HG02840 (cell line): Measurements from ENCODE around the gene LRRC71.

ENCODE experiments used
- ATAC-seq: cut with Tn5 transposase; IDR thresholded peaks from one replicate; pipeline ENCODE4 v1.9.1; 2021; ENCODE audit warnings: mild to moderate bottlenecking, moderate library complexity, moderate number of reproducible peaks; ENCODE audit not compliant: unreplicated experiment, low FRiP score

Gene LRRC71

DNA sequence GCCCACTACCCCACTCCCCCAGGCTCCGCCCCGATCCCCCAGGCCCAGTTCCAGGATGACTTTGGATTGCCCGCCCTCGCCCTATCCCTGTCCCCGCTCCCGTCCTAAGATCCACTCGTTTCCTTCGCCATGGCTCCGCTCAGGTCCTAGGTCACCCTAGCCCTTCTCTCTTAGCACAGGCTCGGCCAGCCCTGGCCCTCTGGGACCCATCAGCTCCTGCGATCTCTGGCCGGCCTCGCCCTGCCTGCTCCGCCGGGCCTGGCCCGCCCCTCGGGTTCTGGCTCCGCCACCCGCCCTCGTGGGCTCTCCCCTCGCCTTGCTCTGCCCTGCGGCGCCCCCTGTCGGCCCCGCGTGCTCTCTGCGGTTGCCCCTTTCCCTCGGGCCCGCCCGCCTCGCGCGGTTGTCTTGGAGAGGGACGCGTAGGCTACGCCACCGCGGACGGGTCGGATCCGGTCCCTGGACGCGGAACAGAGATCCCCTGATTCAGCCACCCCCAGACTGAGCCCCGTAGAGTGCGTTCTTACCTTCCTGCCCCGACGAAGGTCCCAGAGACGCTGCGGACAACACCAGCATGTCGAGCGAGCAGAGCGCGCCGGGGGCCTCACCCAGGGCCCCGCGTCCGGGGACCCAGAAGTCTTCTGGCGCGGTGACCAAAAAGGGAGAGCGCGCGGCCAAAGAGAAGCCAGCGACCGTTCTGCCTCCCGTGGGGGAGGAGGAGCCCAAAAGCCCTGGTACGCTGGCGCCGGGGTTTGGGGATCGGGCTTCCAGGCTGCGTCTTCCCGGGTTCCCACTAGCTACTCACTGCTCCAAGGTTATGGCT lies at the start of gene LRRC71:
Gene LRRC71, plus strand, starts transcription at position 400 of the 820 bp plus-strand sequence. Its CDS starts 172 bp downstream, at position 572.
- no peak for ATAC-seq

DNA sequence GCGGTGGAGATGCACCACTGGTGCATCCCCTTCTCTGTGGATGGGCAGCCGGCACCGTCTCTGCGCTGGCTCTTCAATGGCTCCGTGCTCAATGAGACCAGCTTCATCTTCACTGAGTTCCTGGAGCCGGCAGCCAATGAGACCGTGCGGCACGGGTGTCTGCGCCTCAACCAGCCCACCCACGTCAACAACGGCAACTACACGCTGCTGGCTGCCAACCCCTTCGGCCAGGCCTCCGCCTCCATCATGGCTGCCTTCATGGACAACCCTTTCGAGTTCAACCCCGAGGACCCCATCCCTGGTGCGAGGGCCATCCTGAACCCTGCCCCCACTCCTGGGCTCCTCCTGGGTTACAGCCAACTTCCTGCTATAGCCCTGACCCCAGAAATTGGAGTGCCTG lies 46.8 kb upstream of the LRRC71 start:
- ATAC-seq = no peak

DNA sequence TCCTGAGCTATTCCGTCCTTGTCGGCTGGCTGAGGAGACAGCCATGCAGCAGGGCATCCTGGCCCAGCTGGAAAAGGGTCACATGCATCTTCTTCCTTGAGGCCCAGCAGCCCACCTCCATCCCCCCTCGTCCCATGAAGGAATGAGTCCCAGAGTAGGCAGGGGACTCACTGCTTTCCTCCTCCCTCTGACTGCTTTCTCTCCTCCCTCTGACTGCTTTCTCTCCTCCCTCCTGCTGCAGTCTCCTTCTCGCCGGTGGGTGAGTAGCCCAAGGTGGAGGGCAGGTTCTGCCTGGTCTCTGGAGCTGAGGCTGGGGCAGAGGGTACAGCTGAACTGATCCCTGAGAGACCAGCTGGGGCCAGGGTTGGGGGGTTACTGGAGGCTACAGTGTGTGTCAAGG lies 46.3 kb upstream of the LRRC71 start:
- no peak for ATAC-seq

DNA sequence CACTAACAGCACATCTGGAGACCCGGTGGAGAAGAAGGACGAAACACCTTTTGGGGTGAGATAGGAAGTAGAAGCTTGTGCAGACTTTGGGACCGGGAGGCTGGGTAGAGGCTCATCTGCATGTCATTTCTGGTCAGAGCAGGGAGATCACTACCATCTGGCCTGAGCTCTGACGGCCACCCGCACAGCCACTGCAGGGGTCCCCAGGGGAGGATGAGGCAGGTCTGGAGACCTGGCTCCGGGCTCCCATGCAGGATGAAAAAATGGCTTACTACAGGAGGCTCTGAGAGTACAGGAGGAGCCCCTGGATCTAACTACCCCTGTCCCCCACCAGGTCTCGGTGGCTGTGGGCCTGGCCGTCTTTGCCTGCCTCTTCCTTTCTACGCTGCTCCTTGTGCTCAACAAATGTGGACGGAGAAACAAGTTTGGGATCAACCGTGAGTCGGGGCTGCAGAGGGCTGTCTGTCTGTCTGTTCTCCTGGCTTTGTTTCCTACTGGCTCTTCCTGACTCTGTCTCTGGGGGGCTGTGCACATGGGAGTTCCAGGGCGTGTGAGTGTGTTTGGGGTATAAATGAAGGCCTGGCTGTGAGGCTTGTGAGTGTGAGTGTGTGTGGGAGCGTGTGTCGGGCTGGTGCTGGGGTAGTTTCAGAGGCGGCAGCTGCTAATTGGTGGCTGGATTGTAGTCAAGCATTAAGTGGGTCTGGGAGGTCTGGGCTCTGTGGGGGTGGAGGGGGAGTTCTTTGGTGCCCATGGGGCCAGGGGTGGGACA lies 45.7 kb upstream of the LRRC71 start:
- ATAC-seq = no peak

- no peak for ATAC-seq
These were observed 45.2 kb upstream of the LRRC71 start for GRCh38 chr1:156875341-156875615.

GRCh38 chr1:156876281-156876680 lies 44.2 kb upstream of the LRRC71 start:
- no peak for ATAC-seq

DNA sequence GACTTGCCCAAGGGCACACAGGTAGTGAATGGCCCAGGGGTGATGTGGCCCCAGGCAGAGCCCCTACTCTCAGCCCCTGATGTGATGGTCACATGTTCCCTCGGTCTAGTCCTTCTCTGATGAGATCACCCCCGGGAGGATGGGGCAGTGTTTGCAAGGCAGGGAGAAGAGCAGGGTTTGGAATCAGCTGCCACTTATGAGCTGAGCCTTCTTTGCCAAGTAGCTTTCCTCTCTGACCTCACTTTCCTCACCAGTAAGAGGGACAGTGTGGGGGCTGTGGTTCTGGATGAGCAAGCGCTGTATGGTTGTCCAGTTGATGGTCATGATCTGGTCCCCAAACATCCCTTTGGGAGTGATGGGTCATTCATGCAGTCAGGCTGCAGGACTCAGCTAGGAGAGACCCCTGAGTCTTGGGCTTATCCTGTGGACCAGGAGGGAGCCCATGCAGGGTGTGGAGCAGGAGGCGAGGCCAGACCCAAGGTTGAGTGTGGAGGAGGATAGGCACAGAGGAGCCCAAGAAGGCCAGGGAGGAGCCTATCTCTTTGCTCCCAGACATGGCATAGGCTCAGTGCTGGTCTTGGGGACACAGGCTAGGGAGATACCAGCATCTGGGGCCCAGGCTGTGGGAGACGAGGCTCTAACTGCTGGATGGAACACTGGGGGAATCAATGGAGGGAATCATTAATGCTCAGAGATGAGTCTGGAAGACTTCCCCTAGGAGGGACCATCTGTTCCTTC lies 42.8 kb upstream of the LRRC71 start:
- no peak for ATAC-seq

DNA sequence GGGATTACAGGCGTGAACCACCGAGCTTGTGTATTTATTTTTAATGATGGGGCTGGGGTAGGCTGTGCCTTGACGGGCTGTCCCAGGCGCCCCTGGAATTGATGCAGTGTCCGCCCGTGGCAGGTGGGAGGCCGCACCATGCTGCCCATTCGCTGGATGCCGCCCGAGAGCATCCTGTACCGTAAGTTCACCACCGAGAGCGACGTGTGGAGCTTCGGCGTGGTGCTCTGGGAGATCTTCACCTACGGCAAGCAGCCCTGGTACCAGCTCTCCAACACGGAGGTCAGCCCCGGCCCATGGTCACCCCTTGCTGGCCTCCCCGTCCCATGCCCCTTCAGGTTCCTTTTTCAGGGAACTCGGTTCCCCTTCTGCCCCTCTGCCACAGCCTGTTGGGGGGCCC lies 40.6 kb upstream of the LRRC71 start:
- no peak for ATAC-seq

- ATAC-seq = no peak
These were observed 40.0 kb upstream of the LRRC71 start for GRCh38 chr1:156880473-156880872.

DNA sequence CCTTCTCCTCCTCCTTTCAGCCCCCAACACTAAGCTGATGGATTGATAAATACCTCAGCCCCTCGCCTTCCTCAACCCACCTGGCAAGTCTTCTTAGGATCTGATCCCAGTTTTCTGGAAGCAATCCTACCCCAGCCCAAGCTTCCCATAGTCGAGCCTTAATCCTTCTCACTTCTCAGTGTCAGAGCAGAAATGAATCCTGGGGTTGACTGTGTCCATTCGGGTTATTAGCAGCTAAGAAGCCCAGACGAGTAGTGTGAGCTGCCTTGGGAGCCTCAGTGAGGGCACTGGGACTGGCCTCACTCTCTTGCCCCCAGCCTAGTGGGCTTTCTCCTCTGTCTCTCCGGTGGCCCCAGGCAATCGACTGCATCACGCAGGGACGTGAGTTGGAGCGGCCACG lies 39.3 kb upstream of the LRRC71 start:
- no peak for ATAC-seq

DNA sequence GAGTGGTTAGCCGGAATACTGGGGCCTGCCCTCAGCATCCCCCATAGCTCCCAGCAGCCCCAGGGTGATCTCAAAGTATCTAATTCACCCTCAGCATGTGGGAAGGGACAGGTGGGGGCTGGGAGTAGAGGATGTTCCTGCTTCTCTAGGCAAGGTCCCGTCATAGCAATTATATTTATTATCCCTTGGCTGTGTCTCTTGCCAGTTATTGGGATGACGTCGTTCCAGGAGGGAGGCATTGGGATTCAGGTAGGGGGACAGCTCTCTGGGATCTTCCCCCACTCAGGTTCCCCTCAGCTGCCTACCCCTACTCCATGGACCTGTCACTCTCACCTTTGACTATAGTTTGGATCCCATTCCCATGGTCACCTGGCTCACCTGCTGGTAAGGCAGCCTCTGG lies 38.8 kb upstream of the LRRC71 start:
- ATAC-seq = no peak

GRCh38 chr1:156882543-156882942 lies 37.9 kb upstream of the LRRC71 start:
- no peak for ATAC-seq

- ATAC-seq = no peak
These were observed 36.5 kb upstream of the LRRC71 start for GRCh38 chr1:156883919-156884318.

DNA sequence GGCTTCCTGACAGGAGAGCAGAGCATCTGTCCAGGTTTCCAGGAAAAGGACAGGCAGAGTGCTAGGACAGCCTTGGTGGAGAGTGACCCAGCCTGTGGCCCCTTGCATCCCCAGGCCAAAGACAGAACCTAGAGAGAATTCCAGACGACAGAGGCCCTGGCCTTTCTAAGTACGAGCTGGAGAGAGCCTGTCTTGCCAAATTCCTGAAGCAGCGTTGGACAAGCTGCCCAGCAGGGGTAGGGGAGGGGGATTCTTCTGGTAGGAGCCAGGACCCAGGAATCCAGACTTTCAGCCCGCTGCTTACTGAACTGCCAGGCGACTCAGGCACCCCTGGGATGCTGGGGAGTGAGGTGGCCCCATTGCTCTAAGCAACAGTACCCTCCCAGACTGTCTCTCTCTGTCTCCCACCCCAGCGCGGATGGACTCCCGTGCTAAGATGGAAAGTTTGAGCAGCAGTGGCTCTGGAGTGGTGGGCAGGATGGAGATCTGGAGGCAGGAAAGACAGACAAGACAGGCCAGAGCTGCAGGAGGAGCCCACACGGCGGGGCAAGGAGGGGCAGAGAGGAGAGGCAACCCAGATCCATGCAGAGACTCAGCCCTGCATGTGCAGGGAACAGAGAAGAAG lies 35.8 kb upstream of the LRRC71 start:
- no peak for ATAC-seq

- ATAC-seq = no peak
These were observed 35.1 kb upstream of the LRRC71 start for GRCh38 chr1:156885314-156885713.

DNA sequence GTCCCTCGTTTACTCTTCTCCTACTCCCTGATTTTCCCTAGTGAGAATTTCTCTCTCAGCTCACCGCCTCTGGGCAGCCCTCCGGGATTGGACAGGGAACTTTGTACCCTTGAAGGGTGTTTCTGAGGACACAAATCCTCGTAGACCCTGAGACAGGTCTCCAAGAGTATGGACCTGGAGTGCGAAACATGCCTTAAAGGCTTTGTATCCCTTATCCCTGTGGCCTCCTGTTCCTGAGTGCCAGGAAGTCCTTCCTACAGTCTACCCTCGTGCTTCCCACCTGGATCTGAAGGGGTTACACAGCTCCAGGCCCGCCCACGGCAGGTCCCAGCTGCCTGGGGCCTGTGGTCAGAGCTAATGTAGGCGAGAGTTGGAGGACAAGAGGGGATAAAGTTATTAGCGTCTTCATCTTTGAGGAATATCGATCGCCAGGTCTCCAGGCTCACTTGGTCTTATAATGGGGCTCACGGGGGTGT lies 34.5 kb upstream of the LRRC71 start:
- no peak for ATAC-seq

DNA sequence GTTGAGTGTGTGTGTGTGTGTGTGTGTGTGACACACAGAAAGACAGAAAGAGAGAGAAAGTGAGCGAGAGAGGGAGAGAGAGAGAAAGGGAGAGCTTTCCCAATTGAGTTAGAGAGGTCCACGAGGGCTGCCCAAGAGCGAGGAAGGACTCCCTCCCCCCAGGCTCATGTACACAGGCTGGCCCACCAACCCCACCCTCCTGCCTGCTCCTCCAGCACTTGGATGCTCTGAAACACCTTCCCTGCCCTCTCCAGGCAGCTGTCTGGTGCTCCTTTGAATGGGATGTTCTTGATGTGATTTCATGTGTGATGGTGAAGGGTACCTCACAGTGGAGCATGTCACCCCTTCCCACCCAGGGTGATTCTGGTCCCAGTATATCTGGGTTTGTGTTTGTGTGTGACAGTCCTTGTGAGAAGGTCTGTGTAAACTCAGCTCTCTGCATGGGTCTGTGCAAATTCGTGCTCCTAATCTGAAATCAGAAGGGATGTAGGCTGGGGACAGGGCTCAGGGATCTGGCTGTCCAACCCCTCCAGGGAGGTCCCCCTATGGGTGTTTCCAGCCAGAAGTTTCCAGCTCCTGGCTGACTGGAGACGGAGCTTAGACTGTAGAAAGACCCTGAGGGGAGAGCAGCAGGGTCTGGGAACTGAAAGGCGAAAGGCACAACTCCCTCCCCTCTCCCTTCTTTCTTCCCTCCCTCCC lies 33.7 kb upstream of the LRRC71 start:
- no peak for ATAC-seq

GRCh38 chr1:156887317-156887716 lies 33.1 kb upstream of the LRRC71 start:
- no peak for ATAC-seq

- no peak for ATAC-seq
These were observed 32.7 kb upstream of the LRRC71 start for GRCh38 chr1:156887734-156888133.
